GM19023 (cell line): ENCODE data around the gene FGF18.

ENCODE experiments used
- ATAC-seq: cut with Tn5 transposase; IDR thresholded peaks from one replicate; pipeline ENCODE4 v1.9.1; 2021; ENCODE audit warnings: mild to moderate bottlenecking, moderate library complexity; ENCODE audit not compliant: unreplicated experiment

FGF18 gene

DNA sequence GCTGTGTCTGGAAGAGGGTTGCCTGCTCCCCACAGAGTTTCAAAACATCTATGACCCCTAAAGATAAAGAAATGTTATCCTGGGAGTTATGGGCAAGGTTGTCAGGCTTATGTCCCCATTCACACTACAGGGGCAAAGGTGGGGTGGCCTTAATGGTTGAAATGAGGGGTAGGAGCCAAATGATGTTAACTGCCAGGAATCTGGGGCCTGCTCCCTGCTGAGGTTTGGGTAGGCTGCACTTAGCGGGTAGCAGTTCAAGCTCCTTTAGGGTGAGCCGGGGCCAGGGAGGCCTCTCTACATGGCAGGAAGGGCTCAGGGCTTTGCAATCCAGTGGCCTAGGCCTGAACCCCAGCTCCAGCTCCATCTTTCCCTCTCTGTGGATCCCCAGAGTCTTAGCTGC lies 3.0 kb downstream of the FGF18 start:
- ATAC-seq: no peak

DNA sequence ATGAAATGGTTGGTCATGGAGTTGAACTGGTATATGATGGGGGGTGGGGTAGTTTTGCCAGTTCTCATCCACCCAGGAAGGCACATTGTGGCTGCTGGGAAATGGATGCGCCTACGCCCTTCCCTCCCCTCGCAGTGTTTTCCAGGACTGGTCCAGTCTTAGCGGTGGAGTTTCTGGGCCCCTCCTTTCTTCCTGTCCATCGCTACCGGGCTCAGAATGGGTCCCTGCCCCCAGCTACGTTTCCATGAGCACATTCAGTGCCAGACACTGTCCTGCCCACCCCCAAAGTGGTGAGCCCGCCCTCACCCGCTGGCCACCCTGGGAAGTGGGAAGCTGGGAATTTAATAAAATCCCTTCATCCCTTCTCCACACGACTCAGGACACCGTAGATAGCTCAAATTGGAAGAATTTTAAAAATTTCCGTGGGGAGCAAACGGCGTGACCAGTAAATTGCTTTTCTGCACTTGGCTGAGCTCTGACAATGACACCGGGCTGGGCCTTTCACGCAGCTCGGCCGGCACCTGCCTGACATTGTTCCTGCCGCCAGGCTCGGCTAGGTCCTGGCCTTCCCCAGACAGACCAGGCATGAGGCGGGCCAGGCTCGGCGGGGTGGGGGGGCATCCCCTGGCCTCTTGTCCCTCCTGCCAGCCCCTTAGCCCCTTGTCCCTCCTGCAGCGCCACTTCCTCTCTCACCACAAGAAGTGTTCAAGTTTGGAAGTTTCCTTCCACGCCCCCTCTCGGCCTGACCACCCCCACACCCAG lies 3.6 kb downstream of the FGF18 start:
- no peak for ATAC-seq

DNA sequence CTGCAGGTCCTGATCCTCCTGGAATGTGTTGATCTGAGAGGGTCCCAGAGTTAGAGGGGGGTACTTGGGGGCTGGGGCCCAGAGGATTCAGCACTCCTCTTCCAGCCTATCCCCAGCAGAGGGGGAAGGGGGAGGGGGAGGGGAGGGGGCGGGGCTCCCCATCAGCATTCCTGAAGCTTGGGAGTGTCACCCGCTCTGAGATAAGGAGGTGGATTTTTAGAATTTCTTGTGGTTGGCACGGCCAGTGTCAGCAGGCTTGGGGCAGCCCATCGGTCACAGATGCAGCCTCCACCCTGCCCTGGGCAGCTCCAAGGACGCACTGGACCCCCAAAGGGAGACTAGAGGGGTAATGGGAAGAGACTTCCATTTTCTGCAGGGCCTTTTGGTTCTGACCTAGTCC lies 5.3 kb downstream of the FGF18 start:
- ATAC-seq: no peak

DNA sequence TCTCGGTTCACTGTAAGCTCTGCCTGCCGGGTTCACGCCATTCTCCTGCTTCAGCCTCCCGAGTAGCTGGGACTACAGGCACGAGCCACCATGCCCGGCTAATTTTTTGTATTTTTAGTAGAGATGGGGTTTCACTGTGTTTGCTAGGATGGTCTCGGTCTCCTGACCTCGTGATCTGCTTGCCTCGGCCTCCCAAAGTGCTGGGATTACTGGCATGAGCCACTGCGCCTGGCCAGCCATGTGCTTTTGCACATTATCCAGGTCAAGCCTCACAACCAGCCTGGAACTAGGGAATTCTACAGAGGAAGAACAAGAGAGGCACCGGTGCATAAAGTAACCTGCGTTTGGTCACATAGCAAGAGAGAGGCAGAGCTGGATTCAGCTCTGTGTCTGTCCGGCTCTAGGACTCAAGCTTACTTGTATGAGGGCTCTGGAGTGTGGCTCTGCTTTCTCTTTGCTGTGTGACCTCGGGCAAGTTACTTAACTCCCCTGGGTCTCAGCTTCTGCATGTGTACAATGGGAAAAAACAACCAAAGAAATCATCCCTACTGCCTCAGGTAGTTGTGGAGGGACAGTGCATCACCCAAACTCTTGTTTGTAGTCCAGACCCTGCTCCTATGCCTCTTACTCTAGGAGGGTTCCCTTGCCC lies 6.3 kb downstream of the FGF18 start:
- no peak for ATAC-seq

DNA sequence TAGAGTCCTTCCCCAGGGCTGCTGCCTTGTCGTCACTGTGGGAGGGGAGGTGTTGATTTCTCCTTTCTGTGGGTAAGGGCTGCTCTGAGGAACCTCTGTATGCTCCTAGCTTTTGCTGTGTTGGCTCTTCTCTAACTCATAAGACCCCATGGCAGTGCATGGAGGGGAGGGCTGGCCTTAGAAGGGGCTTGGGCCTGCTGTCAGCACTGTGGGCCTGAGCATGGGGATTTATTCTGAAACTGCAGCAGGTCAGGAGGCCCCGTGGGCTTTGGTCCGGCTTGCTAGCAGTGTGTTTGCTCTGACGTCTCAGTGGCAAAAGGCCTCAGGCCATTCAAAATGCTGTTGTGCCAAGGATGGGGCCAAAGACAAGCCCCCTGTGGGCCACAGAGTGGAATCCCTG lies 6.8 kb downstream of the FGF18 start:
- ATAC-seq: no peak

DNA sequence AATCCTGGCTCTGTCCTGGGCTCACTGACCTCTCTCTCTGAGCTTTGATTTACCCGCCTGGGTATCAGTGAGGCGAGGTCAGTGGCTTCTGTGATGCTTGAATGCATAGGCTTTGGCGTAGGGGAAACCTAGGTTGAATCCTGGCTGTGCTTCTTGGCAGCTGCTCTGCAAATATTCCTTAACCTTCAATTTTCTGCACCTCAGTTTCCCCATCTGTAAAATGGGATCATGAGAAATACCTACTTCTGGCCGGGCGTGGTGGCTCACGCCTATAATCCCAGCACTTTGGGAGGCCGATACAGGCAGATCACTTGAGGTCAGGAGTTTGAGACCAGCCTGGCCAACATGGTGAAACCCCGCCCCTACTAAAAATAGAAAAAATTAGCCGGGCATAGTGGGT lies 7.2 kb downstream of the FGF18 start:
- ATAC-seq: no peak

DNA sequence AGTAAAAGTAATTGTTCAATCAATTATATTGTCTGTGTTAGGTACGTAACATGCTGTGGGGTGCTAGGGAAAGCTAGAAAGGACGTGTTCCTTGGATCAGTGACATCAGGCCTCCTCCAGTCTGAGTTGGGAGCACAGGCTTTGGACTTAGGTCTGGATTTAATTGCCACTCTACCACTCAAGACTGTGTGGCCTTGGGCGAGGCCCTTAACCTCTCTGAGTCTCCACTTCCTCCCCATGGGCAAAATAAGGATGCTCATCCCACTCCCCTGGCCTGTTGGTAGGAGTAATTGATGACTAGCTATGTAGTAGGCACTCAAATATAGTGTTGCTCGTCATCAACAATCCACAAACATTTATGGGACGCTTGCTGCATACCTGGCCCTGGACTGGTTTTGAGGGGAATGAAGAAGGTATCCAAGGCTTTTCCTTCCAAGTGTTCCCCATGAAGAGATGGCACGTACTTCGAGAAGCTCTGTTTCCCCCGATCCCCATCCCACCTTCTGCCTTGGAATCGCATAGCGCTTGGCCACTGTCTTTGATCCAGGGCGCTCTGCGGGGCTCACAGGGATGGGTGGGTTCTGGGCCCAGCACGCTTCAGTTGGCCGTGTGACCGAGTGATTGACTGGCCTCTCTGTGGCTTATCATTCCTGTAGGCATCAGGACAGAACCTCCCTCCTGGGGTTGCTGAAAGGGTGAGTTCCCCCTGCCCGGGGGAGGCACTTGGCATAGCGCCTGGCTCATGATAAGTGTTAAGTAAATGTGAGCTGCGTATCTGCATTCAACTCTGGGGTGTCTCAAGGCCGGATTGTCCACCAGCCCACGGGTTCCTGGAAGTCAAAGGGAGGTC lies 8.1 kb downstream of the FGF18 start:
- no peak for ATAC-seq

DNA sequence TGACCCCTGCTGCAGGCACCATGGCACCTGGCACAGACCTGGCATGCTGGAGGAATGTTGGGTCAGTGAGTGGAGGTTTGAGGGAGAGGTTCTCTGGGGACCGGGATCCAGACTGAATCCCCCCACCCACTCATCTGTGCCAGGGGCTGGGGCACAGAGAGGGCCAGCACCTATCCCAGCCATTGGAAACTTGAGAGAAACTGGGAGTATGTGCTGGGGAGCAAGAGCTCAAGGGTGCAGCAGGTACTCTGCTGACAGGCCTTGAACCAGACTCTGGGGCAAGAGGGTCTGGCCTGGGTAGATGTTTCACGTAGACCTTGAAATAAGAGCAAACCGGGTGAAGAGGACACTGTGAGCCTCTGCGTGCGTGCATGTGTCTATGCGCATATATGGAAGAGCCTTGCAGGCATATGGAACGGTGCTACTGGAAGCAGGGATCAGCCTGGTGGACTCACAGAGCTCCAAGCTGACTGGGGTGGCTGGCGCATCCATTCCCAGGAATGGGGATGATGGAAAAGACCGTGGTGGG lies 8.8 kb downstream of the FGF18 start:
- ATAC-seq: no peak

DNA sequence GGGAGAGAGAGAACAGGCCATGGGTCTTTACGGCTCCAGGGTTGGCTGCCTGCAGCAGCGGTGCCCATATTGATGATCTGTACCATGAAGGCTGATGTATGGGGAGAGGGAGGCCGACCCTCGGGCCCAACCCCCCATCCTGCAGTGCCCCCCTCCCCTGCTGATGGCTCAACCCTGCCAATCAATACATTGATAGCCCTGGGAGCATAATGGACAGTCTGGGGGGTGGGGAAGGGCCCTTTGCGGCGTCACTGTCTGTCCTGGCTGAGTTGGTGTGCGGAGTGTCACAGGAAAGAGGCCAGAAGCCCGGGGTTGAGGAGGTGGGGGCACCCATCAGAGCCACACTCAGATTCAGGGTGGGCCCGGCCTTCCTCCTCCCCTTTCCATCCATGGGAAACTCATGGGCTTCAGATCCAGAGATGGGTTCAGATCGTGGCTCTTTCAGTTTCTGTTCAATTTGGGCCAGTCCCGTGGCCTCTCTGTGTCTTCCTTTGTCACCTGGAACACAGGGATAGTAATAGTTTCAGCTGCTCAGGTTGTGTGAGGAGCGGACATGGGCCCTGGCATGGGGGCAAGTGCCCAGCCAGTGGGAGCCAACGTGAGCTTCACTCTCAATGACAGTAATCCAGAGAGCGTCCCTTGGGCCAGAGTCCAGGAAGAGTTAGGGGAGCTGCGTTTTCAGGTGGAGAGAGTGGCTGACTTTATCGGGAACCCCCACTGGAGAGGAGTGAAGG lies 9.5 kb downstream of the FGF18 start:
- ATAC-seq: no peak

DNA sequence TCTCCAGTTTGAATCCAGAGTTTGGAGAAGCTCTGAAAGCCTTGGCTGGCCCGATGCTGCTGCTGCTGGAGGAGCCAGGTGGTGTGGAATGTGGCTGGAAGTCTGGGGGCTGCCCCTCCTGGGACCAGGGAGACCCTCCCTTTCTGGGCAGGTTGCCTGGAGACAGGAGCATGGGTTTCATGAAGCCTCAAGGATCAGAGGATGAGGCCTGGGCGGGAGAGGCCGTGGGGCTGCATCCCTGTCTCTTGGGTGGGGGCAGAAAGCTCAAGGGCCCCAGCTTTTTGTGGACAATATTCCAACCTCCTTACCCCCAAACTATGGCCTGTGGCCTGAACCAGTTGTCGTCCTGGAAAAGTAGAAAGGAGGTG lies 10.1 kb downstream of the FGF18 start:
- no peak for ATAC-seq

DNA sequence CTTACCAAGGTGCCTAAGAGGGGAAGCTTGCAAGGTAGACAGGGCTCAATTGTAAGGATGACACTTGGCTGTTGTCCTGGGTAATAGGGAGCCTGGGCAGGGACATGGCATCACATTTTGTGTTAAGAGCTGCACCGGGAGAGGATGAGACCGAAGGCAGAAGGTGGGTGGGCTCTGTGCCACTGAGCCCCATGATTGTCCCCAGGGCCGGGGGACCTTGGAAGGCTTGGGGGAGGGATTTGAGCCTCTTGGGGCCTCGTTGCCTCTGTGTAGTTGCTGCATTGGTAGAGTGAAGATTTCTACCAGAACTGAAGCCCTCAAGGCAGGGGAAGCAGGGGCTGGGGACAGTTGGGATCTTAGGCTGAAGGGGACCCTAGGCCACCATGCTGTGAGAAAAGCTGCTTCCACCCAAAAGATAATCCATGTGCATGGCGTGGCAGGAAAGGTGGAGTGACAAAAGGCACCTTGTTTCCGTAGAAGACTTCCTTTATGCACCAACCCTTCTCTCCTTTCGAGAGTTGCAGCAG lies 11.9 kb downstream of the FGF18 start:
- ATAC-seq: no peak

DNA sequence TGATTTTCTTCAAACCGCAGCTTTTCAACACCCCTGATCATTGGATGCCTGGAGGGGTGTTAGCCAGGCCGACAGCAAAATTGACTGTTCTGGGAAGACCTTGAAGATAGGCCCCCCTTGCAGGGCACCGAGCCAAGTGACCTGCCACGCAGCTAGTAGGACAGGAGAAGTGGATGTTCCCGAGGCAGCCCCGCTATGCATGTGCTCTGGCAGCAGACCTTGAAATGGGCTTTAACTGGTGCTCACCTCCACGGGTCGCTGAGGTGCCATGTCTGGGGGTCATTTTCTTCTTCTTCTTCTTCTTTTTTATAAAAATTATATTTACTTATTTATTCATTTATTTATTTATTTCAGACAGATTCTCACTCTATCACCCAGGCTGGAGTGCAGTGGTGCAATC lies 12.6 kb downstream of the FGF18 start:
- ATAC-seq: no peak

DNA sequence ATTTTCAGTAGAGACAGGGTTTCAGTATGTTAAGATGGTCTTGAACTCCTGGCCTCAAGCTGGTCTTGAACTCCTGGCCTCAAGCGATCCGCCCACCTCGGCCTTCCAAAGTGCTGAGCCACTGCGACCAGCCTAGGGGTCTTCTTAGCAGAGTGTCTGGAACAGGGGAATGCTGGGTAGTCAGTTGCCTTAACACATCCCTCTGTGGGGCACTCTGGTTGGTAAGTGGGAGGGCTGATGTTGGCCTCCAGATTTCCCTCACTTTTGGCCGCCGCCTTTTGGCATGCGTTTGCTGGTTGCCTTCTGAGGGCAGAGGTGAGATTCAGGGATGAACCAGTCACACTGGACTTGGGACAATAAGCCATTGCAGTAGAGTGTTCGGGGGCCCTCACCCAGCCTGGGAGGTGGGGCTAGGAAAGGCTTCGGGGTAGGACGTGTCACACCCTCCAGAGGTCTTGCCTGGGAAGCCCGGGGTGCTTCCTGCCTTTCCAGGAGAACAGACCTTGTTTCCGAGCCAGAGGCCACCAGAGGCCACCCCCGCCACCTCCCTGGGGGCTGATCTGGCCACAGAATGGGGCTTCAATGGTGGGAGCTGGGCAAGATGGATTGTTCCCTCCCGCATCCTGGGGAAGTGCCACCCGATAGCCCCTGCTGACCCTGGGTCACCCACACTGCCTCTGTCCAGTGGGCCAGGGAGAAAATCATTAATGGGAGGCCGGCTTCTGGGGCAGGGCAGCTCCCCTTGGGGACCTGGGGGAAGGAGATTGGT lies 13.3 kb downstream of the FGF18 start:
- ATAC-seq: no peak

DNA sequence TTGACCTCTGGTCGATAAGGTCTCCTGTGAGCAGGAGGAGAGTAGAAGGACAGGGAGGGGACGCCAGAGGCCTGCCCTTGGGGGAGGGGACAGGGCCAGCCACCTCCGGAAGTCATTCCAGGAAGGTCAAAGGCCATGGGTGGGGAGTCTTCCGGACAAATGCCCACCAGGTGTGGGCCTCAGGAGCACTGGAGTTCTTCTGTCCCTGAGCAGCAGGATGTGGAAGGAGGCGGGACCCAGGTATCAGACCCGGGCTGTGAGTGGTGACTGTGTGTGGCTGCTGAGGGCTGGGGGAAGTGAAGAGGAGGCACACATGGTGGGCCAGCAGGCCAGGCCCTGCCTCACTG lies 13.9 kb downstream of the FGF18 start:
- ATAC-seq: no peak

DNA sequence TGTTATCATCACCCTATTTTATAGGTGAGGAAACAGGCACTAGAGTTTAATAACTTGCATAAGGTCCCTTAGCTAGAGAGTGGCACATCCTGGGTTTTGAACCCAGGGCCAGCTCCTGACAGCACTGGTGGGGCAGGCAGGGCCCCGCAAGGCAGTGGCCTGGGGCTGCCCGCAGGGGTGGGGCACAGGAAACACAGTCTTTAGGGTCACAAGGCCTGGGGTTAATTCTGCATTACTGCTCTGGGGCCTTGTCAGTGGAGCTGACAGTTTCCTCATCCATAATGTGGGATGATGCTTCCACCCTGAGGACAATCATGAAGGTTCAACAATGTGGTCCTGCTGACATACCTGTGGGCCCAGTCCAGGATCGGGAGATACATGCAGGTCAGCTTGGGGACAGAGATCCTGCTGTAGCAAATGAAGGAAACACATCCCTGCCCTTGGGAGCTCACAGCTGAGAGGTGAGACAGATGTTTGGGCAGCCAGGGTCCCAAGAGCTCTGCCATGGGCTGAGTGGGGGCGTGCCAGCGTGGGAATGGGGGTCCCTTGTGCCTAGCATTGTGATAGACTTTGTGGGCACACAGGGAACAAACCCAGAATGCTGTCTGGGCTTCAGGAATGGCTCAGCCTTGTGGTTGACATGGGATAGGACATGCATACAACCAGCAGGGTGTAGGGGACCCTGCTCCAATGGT lies 14.7 kb downstream of the FGF18 start:
- ATAC-seq: no peak

DNA sequence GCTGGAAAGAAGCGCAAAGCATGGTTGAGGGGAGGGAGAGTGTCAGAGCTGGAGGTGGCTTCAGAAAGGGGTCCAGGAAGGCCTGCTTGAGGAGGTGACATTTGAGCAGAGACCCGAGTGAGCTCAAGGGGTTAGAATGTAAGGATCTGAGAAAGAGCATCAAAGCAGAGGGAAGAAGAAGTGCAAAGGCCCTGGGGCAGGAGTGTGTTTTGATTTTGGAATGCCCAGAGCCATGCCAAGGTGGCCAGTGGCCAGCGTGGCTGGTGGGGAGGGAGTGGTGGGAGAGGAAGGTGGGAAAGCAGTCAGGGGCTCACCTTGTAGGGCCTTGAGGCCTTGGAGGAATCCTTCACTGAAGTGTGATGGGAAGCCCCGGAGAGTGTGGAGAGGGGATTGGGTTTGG lies 15.4 kb downstream of the FGF18 start:
- ATAC-seq: no peak

DNA sequence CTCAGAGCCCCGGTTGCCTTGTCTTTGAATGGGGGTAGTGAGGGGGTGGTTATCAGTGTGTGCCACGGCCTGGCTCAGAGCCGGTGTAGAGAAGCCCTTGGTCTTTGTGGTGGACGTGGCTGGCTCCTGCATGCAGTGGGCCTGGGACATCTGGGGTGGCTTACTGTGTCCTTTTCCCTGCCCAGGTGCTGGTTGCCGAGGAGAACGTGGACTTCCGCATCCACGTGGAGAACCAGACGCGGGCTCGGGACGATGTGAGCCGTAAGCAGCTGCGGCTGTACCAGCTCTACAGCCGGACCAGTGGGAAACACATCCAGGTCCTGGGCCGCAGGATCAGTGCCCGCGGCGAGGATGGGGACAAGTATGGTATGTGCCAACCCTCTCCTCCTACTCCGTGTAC lies 16.5 kb downstream of the FGF18 start:
- ATAC-seq: no peak

DNA sequence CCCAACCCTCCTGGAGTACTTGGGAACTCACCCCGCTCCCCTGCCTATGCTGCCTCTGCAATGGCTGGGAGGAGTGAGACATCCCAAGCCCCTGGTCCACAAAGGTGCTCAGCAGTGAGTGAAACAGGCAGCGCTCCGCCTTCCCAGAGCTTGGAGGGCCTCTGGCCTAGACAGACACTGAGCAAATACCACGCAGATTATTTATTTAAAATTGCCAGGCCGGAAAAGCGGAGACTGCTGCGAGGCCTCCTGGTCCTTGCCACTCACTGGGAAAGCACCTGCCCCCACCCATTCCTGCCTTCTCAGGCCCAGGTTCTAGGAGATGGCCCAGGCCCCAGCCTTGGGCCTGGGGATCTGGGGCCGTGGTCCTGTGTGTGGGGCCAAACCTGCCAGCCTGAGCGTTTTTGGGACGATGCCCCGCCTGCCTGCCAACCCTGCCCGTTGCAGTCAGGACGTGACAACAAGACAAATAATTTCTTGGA lies 17.4 kb downstream of the FGF18 start:
- no peak for ATAC-seq

DNA sequence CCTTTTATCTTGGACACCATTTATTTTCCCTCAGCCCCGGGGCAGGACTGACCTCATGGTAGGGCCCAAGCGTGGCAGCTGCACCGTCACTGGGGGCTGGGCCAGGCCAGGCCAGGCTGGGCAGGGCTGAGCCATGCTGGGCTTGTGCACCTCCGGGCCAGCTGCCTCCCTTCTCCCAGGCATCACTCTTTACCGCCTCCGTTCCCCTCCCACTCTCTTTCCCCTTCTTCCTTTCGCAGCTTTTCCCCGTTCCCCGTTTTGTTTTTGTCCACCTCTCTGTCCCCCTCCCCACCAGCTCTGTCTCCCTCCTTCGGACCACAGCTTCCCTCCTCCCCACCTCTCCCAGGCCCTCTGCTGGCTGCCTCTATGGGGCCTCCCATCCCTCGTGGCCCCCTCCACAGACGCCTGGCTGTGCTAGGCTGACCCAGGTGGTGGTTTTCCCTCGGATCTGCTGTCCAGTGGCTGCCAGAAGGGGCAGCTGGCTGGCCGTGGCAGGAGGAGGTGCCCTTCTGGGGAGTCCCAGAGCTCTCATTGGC lies 17.9 kb downstream of the FGF18 start:
- ATAC-seq: no peak
